Measurements from ENCODE around the gene FAM181A. TPM values are rescaled to one million over a fixed set of nuclear protein-coding genes. Genes with fewer than 3 reads are reported as not detected.

Gene FAM181A
- total RNA-seq, 2 experiments from 2014 or later = not detected

DNA sequence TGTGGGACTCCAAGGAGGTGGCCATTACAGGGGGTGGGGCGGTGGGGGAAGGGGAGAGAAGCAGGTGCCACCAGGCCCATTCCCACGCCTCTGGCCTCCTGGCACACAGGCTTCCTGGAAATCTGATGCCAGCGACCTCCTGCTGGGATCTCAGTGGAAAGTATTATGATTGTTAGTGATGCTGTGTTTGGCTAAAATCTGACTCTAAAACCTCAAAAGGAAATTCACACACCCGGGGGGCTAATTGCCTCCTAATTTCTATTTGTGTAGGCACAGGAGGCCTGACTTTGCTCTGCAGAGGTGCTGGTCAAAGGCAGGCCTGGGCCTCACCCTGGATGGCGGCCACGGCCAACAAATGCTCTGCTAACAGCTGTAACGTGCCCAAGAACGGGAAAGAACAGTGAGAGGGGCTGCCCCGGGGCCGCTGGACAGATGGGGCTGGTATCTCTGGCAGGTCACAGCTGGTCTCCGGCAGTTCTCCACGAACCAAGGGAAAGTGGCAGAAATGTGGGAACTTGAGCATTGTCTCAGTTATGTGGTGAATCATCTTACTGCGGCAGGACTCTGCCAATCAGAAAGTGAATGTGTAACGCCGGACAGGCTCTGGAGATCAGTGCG is 14.3 kb downstream of the FAM181A start:
- Mint-ChIP-seq H3K4me3 (no peak overlapping the region), H3K4me1 (peaks cover 8% of the 10 kb centered on the region), H3K9me3 (no peaks in the 10 kb centered on the region), H3K27me3 (no peaks in the 10 kb centered on the region), H3K36me3 (peaks cover 9% of the 10 kb centered on the region), H3K27ac (peak overlapping the region; percentile 67)
- DNase-seq = no peak
- POLR2A ChIA-PET = interaction anchor here (2.3 to 3.1 kb wide), 3 partner anchors 19 to 59 kb away, joined by 12 to 54 read pairs (median 15); no protein-coding TSS in a partner anchor
- ATAC-seq (ENCODE audit: low read depth) = no peak

DNA sequence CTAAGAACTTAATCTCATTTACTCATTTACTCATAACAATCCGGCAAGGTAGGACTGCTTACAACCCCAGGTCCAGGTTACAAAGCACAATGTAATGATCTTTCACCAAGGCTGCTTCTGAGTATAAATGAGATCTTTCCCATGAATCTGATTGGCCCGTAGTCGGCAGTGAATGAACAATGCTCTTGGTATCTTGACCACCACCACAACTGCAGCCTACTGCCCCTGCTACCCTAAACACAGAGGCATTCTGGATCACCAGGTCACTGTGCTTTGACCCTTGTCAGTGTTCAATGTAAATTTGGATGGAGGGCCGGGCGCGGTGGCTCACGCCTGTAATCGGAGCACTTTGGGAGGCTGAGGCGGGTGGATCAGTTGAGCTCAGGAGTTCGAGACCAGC is 15.9 kb downstream of the FAM181A start:
- Mint-ChIP-seq H3K4me3 (no peak overlapping the region), H3K4me1 (peaks cover 8% of the 10 kb centered on the region), H3K36me3 (peaks cover 3% of the 10 kb centered on the region), H3K27ac (no peak overlapping the region), H3K9me3 (no peaks in the 10 kb centered on the region), H3K27me3 (no peaks in the 10 kb centered on the region)
- DNase-seq (no peak), ATAC-seq (ENCODE audit: low read depth) (no peak)
- POLR2A ChIA-PET = interaction anchor here (0.9 to 1.1 kb wide), 3 partner anchors 10 to 28 kb away, joined by 3 to 4 read pairs (median 3); no protein-coding TSS in a partner anchor

DNA sequence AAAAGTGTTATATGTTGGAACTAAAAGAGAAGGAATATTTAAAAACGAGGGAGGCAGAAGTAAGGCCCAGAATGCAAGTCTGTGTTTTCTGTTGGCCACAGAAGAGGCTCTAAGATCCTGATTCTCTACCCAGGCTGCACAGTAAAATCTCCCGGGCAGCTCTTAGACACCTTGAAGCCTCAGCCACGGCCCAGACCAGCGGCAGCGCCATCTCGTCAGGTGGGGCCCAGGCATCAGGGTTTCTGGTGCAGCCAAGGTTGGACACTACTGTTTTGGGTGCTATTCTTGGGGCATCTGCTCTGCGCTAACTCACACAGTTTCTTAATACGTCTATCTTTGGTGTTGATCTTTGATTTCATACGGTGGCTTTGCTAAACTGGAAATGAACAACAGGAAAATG is 16.8 kb downstream of the FAM181A start:
- no peak for ATAC-seq (ENCODE audit: low read depth)
- no peak overlapping the region for H3K27ac Mint-ChIP-seq
- peaks cover 3% of the 10 kb centered on the region for H3K36me3 Mint-ChIP-seq
- no peaks in the 10 kb centered on the region for H3K9me3 Mint-ChIP-seq
- H3K27me3 Mint-ChIP-seq = no peaks in the 10 kb centered on the region
- POLR2A ChIA-PET = interaction anchor here (1.0 kb wide), 1 partner anchor 9 kb away, joined by 3 read pairs; no protein-coding TSS in a partner anchor
- no peak overlapping the region for H3K4me3 Mint-ChIP-seq
- no peak for DNase-seq
- peaks cover 8% of the 10 kb centered on the region for H3K4me1 Mint-ChIP-seq

DNA sequence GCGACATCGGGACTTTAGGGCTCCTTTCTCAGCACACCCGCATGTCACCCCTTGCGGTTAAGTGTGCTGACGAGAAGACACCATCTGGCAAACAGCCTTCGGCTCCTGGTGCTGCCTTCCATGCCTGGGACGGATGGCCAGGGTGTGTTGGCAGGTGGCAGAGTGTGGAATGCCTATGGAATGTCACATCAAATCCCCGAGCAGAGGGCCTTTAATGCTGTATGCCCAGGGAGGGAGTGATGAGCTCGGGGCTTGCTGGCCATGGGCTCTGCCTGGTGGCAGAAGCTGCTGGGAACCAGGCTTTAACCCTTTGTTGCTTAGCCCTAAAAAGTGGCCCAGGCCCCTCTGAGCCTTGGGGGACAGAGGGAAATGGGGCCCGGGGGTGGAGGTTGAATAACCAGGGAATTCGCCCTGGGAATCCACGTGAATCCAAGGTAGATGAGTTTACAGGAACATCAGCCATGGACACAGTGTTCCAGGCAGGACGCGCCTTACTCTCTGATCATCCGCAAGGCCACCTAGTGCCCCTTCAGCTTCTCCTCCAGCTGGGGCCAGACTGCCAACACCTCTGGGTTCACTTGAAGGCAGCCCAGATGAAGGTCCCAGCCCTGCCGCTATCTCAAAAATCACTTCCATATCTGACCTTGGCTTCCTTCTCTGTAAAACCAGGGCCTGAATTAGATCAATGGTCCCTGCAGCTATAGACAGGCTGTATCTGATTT is 17.4 kb downstream of the FAM181A start:
- ATAC-seq (ENCODE audit: low read depth) (no peak), DNase-seq (no peak)
- Mint-ChIP-seq H3K36me3 (peaks cover 3% of the 10 kb centered on the region), H3K27me3 (no peaks in the 10 kb centered on the region), H3K9me3 (no peaks in the 10 kb centered on the region), H3K27ac (no peak overlapping the region), H3K4me3 (no peak overlapping the region), H3K4me1 (peaks cover 8% of the 10 kb centered on the region)
- POLR2A ChIA-PET = no interaction called here

DNA sequence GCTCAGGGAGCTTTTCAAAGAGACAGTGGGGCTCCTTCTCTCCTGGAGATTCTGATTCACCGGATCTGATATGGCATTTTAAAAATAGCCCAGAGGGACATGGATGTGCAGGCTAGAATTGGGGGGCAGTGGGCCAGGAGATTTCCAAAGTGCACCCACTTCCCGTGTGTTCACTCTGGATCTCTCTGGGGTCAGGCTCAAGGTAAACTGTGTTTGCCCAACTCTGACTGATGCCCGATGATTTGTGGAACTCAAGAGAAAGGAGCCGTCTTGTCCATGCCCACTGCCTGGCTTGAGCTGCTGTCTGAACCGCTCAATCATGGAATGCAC is 17.9 kb downstream of the FAM181A start:
- Mint-ChIP-seq H3K27ac (no peak overlapping the region), H3K4me1 (peaks cover 6% of the 10 kb centered on the region), H3K36me3 (peaks cover 4% of the 10 kb centered on the region), H3K9me3 (no peaks in the 10 kb centered on the region), H3K27me3 (no peaks in the 10 kb centered on the region), H3K4me3 (no peak overlapping the region)
- DNase-seq (no peak), ATAC-seq (ENCODE audit: low read depth) (no peak)
- POLR2A ChIA-PET = no interaction called here

DNA sequence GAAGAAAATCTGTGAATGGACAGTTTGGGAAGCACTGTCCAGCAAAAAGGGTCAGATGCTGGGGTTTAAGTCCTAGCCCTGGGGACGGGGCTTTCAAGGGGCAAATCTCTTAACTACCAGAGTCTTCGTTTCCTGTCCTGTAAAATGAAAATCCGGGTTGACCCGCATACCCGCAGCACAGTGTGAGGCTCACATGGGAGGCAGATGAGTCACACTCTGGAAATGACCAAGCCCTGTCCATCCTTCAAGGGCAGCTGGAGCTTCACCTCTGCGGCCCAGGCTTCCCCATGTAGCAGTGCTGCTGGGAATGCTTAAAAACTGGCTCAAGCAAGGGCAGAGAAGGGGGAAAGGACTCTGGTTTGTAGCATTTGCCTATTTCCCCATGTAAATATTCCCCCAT is 19.0 kb downstream of the FAM181A start:
- Mint-ChIP-seq H3K4me1 (peaks cover 6% of the 10 kb centered on the region), H3K27ac (no peak overlapping the region), H3K27me3 (no peaks in the 10 kb centered on the region), H3K36me3 (peaks cover 3% of the 10 kb centered on the region), H3K4me3 (no peak overlapping the region), H3K9me3 (no peaks in the 10 kb centered on the region)
- DNase-seq (no peak), ATAC-seq (ENCODE audit: low read depth) (no peak)
- POLR2A ChIA-PET = interaction anchor here (1.3 kb wide), 1 partner anchor 24 kb away, joined by 8 read pairs; no protein-coding TSS in a partner anchor

DNA sequence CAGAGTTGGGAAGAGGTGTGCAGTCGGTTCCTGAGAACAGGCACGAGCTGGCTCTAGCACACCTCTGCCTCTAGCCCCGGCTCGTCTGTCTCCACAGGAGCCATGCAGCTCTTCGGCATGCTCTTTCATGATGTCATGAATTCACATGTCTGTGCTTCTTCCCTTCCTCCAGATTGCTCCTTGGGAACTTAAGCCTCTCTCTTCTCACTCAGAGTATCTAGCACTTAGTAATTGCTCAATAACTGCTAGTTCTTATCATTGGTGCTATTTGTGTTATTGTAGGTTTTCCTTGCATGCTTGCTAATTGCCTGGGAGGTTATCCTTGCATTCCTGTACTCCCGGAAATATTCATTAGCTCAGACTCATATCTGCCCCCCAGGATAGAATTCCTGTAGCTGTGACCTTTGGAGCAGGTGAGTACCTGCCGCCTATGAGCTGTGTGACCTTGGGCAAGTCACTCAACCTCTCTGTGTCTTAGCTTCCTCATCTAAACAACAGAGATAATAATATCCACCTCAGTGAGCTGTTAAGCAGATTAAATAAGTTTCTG is 19.5 kb downstream of the FAM181A start:
- DNase-seq = no peak
- no peak overlapping the region for H3K4me3 Mint-ChIP-seq
- no peak for ATAC-seq (ENCODE audit: low read depth)
- no peaks in the 10 kb centered on the region for H3K9me3 Mint-ChIP-seq
- no peak overlapping the region for H3K27ac Mint-ChIP-seq
- peaks cover 3% of the 10 kb centered on the region for H3K36me3 Mint-ChIP-seq
- POLR2A ChIA-PET = interaction anchor here (1.3 kb wide), 1 partner anchor 24 kb away, joined by 8 read pairs; no protein-coding TSS in a partner anchor
- H3K4me1 Mint-ChIP-seq = peaks cover 6% of the 10 kb centered on the region
- H3K27me3 Mint-ChIP-seq = no peaks in the 10 kb centered on the region

DNA sequence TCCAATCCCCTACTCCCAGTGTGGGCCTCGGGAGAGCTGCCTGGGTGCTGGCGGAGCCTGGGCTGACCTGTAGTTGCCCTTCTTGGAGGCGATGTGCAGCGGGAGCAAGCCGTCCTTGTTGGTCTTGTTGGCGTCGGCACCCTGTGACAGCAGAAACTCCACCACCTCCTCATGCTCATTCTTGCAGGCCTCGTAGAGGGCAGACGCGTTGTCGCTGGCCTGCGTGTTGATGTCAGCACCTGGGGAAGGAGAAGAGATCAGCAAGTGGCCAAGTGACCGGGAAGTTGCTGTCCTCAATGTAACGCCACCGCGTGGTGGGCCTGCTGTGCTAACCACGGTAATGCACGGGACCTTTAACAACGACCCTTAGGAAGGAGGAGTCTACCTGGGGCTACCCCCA is 20.1 kb downstream of the FAM181A start:
- H3K4me3 Mint-ChIP-seq = no peak overlapping the region

DNA sequence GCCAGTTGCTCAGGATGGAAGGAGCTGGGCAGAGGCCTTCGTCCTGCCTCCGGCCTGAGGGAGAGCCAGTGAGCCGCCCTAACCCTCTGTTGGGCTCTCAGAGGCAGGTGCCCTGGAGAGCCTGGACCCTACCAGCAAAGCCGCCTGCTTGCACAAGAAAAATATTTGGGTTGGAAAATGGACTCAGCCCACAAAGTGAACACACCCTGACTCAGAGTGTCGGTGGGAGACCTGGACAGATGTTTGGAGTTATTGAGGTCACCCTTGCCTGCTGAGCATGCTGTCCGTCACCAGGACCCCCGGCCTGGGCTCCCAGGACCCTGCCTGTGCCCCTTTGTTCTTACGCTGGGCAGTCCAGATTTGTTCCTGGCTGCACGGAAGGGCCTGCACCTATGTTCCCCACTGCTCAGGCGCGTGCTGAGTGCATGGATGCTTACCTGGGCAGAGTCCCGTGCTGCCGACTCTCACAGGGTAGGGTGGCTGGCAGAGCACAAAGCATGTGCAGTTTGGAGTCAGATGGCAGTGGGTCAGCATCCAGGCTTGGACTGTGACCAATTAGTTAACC is 22.4 kb downstream of the FAM181A start:
- Mint-ChIP-seq H3K4me3 (no peak overlapping the region), H3K36me3 (peaks cover 3% of the 10 kb centered on the region), H3K9me3 (no peaks in the 10 kb centered on the region), H3K27ac (no peak overlapping the region), H3K4me1 (peaks cover 25% of the 10 kb centered on the region), H3K27me3 (no peaks in the 10 kb centered on the region)
- POLR2A ChIA-PET = interaction anchor here (1.1 to 1.9 kb wide), 2 partner anchors 14 to 29 kb away, joined by 3 to 4 read pairs; no protein-coding TSS in a partner anchor
- DNase-seq = no peak
- ATAC-seq (ENCODE audit: low read depth) = no peak

More for the DNA sequence above, 20.1 kb downstream of the FAM181A start:
- no peak for DNase-seq
- Mint-ChIP-seq H3K27ac (peak overlapping the region; percentile 12), H3K9me3 (no peaks in the 10 kb centered on the region), H3K36me3 (peaks cover 3% of the 10 kb centered on the region), H3K4me1 (peaks cover 6% of the 10 kb centered on the region), H3K27me3 (no peaks in the 10 kb centered on the region)
- ATAC-seq (ENCODE audit: low read depth) = no peak
- POLR2A ChIA-PET = interaction anchor here (0.6 to 1.3 kb wide), 2 partner anchors 23 to 1209 kb away, joined by 4 to 8 read pairs; no protein-coding TSS in a partner anchor

DNA sequence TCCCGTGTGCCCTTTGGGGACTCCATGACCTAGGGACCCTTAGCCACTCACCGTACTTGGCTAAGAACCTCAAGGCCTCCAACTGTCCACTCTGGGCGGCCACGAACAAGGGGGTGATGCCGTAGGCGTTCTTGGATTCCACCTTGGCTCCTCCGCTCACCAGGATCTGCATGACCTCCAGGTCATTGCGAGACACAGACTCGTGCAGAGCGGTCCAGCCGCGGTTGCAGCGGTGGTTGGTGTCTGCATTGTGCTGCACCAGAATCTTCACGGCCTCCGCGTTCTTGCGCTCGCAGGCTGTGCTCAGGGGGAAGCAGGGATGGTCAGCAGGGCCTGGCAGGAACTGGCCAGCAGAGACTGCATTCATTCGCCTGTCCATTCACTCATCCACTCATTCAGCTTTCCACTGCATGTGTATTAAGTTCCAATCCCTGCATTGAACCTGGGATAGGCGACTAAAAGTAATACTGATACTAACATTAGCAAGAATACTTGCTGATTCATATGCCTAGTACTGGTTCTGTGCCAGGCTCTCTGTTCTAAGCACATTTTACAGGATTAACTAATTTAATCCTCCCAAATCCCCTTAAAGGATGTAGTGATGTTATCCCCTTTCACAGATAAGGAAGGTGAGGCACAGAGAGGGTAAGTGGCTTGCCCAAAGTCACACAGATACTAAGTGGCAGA is 23.9 kb downstream of the FAM181A start:
- DNase-seq (no peak), ATAC-seq (ENCODE audit: low read depth) (no peak)
- POLR2A ChIA-PET = interaction anchor here (0.9 kb wide), 1 partner anchor 19 kb away, joined by 3 read pairs; no protein-coding TSS in a partner anchor
- H3K4me1 Mint-ChIP-seq = peaks cover 40% of the 10 kb centered on the region
- H3K36me3 Mint-ChIP-seq = peaks cover 3% of the 10 kb centered on the region
- no peaks in the 10 kb centered on the region for H3K27me3 Mint-ChIP-seq
- no peak overlapping the region for H3K27ac Mint-ChIP-seq
- H3K9me3 Mint-ChIP-seq = no peaks in the 10 kb centered on the region
- no peak overlapping the region for H3K4me3 Mint-ChIP-seq

DNA sequence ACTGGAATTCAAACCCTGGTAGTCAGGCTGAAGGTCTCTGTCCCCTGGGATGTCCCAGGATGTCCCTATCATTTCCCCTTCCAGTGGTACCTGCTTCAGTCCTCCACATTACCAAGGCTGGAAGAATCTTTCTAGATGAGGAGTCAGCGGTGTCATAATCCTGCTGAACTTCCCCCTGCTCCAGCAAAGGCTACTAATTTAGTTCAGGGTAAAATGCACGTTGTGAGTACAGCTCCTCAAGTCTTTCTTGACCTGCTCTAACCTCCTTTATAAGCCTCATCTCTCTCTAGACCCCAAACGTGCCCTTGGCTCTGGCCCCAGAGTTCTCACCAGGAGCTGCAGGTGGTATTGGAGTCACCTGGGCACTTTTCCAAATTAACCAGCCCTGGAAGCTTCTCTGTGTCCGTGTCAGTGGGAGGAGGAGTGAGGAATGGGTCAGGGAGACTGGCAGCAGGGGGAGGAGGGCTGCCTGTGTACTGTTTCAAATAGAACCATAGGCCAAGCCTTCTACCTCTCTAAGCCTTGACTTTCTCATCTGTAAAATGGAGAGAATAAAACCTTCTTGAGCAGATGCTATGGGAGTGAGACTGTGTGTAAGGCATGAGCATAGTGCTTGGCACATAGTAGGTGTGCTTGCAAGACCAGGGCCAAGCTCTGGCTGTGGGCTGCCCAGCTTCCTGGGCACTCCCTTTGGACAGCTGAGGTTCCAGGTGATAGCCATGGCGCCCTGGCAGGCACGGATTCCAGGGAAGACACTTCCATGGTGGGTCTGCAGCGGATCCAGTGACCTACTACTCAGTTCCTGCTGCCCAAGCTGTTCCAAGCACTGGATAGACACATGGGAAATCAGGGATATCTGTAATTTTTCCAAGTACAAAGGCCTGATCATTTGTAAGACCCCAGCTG is 24.7 kb downstream of the FAM181A start:
- POLR2A ChIA-PET = interaction anchor here (0.6 to 1.5 kb wide), 6 partner anchors 8 to 177 kb away, joined by 3 to 8 read pairs (median 4); no protein-coding TSS in a partner anchor
- peaks cover 3% of the 10 kb centered on the region for H3K36me3 Mint-ChIP-seq
- ATAC-seq (ENCODE audit: low read depth) (no peak), DNase-seq (no peak)
- peak overlapping the region; percentile 58 for H3K27ac Mint-ChIP-seq
- H3K4me3 Mint-ChIP-seq = no peak overlapping the region
- H3K4me1 Mint-ChIP-seq = peaks cover 47% of the 10 kb centered on the region
- H3K27me3 Mint-ChIP-seq = no peaks in the 10 kb centered on the region
- no peaks in the 10 kb centered on the region for H3K9me3 Mint-ChIP-seq

DNA sequence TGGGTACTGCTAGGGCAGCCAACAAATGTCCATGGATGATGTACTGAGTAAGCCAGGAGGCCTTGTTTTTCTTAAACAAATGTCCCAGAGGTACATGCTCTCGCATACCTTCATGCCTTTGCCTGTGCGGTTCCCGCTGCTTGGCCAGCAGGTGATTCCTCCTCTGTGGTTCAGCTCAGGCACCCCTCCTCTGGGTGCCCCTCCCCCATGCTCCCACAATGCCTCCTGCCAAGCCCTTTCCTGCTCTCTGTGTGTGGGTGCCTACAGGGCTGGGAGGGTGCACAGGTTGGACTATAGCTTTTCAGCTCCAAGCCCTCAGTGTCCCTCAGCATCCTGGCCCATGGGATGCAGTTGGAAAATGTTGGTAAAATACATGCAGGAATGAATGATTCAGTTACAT is 25.7 kb downstream of the FAM181A start:
- H3K4me1 Mint-ChIP-seq = peaks cover 56% of the 10 kb centered on the region
- POLR2A ChIA-PET = interaction anchor here (0.9 to 1.5 kb wide), 5 partner anchors 9 to 25 kb away, joined by 3 to 8 read pairs (median 3); no protein-coding TSS in a partner anchor
- H3K27me3 Mint-ChIP-seq = no peaks in the 10 kb centered on the region
- H3K4me3 Mint-ChIP-seq = no peak overlapping the region
- ATAC-seq (ENCODE audit: low read depth) (no peak), DNase-seq (no peak)
- no peaks in the 10 kb centered on the region for H3K9me3 Mint-ChIP-seq
- peaks cover 3% of the 10 kb centered on the region for H3K36me3 Mint-ChIP-seq
- H3K27ac Mint-ChIP-seq = no peak overlapping the region

All from activated naive CD8-positive, alpha-beta T cell treated with anti-CD3 and anti-CD28 coated beads, Interleukin-2, amount 10 ng/mL, durations not matched to agents 7 days and 5 days (primary cell).